Activated CD4-positive, alpha-beta T cell treated with anti-CD3 and anti-CD28 coated beads, Interleukin-2, amount 10 ng/mL, durations not matched to agents 7 days and 5 days (primary cell): ENCODE data around the gene MAFF. TPM values are rescaled to one million over a fixed set of nuclear protein-coding genes. Genes with fewer than 3 reads are reported as not detected.
"Not testable (repeated sequence)": the region's sequence is repeated elsewhere in the genome, so short reads cannot be mapped to it uniquely, and the experiment has no call there.

Experiments
- CTCF ChIA-PET: fragments of 350-600 bp; sonication (Branson Sonifier 250); formaldehyde crosslinking; loops from one replicate; lab custom pipeline; 2021; ENCODE audit warnings: antibody characterized with exemption; lab: Charles Lee
- POLR2A ChIA-PET: fragments of 350-600 bp; sonication (Branson Sonifier 250); formaldehyde crosslinking; loops from one replicate; lab custom pipeline; 2021; ENCODE audit warnings: antibody characterized with exemption; lab: Charles Lee
- DNase-seq: peaks from one replicate; pipeline ENCODE4 v3.0.0-alpha.2; 2020
- H3K27ac Mint-ChIP-seq: one replicate; pipeline ENCODE4 v1.8.0; 2021; ENCODE audit warnings: mild to moderate bottlenecking, moderate library complexity, mixed read lengths
- H3K27me3 Mint-ChIP-seq: one replicate; pipeline ENCODE4 v1.8.0; 2021; ENCODE audit warnings: mixed read lengths
- H3K36me3 Mint-ChIP-seq: one replicate; pipeline ENCODE4 v1.8.0; 2021; ENCODE audit warnings: low read depth, mixed read lengths
- H3K4me1 Mint-ChIP-seq: one replicate; pipeline ENCODE4 v1.8.0; 2021; ENCODE audit warnings: mixed read lengths
- H3K4me3 Mint-ChIP-seq: one replicate; pipeline ENCODE4 v1.8.0; 2021; ENCODE audit warnings: mild to moderate bottlenecking, moderate library complexity, mixed read lengths
- H3K9me3 Mint-ChIP-seq: one replicate; pipeline ENCODE4 v1.8.0; 2021; ENCODE audit warnings: mixed read lengths
- total RNA-seq, 2 experiments: library from RNA; stranded (reverse); gene quantifications; one replicate each; pipeline ENCODE4 v1.2.3, GENCODE V29; 2021

The MAFF gene
- total RNA-seq, result 1 to 10 TPM; 4.7 to 5.0 TPM

- Mint-ChIP-seq H3K9me3 (no peaks in the 10 kb centered on the region), H3K4me1 (peaks cover 49% of the 10 kb centered on the region), H3K27ac (peak within 1 kb of the TSS; percentile 95), H3K27me3 (no peaks in the 10 kb centered on the region), H3K36me3 (no peaks in the 10 kb centered on the region), H3K4me3 (peak within 1 kb of the TSS; percentile 81)
- POLR2A ChIA-PET, result interaction anchor here (0.7 kb wide), 1 partner anchor 780 kb away, joined by 3 read pairs; the partner anchor contains the start of gene APOBEC3B
- CTCF ChIA-PET, result interaction anchor here (0.6 to 2.0 kb wide), 4 partner anchors 10 to 99 kb away, joined by 3 to 7 read pairs (median 4); no protein-coding TSS in a partner anchor
- peak; percentile 89 for DNase-seq
Observed at GRCh38 chr22:38201711-38202436, at the start of gene MAFF. TSS of gene MAFF (plus strand) at chr22:38201994. CDS start at chr22:38213854, 11,860 bp downstream.

- no peaks in the 10 kb centered on the region for H3K27me3 Mint-ChIP-seq
- H3K4me3 Mint-ChIP-seq, result no peak overlapping the region
- POLR2A ChIA-PET, result no interaction called here
- H3K36me3 Mint-ChIP-seq, result no peaks in the 10 kb centered on the region
- no peak for DNase-seq
- H3K27ac Mint-ChIP-seq, result no peak overlapping the region
- CTCF ChIA-PET, result interaction anchor here (0.8 kb wide), 1 partner anchor 20 kb away, joined by 5 read pairs; no protein-coding TSS in a partner anchor
- H3K4me1 Mint-ChIP-seq, result no peaks in the 10 kb centered on the region
- no peaks in the 10 kb centered on the region for H3K9me3 Mint-ChIP-seq
Observed at GRCh38 chr22:38153821-38154562, 47.8 kb upstream of the MAFF start.

DNA sequence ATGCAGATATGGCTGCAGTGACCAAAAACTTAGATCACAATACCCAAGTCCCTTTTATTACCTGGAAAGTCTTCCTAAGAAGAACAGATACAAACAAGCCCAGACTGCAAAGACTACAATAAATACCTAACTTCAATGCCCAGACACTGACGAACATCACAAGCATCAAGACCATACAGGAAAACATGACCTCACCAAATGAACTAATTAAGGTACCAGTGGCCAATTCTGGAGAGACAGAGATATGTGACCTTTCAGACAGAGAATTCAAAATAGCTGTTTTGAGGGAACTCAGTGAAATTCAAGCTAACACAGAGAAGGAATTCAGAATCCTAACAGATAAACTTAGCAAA is 47.3 kb upstream of the MAFF start:
- H3K4me1 Mint-ChIP-seq, H3K4me3 Mint-ChIP-seq, H3K36me3 Mint-ChIP-seq, POLR2A ChIA-PET, H3K9me3 Mint-ChIP-seq, DNase-seq, H3K27me3 Mint-ChIP-seq: not testable (repeated sequence)
- CTCF ChIA-PET, result interaction anchor here (0.7 kb wide), 1 partner anchor 102 kb away, joined by 3 read pairs; no protein-coding TSS in a partner anchor
- peak overlapping the region; percentile 6 for H3K27ac Mint-ChIP-seq

GRCh38 chr22:38155703-38156102 is 46.1 kb upstream of the MAFF start:
- Mint-ChIP-seq H3K36me3 (peaks cover 4% of the 10 kb centered on the region), H3K4me3 (no peak overlapping the region), H3K4me1 (peaks cover 1% of the 10 kb centered on the region), H3K27ac (no peak overlapping the region), H3K27me3 (no peaks in the 10 kb centered on the region), H3K9me3 (no peaks in the 10 kb centered on the region)
- CTCF ChIA-PET, result interaction anchor here (1.1 kb wide), 1 partner anchor 18 kb away, joined by 3 read pairs; no protein-coding TSS in a partner anchor
- DNase-seq, result no peak
- POLR2A ChIA-PET, result no interaction called here

GRCh38 chr22:38162881-38163843 is 38.6 kb upstream of the MAFF start:
- H3K9me3 Mint-ChIP-seq, result no peaks in the 10 kb centered on the region
- peaks cover 20% of the 10 kb centered on the region for H3K36me3 Mint-ChIP-seq
- H3K27ac Mint-ChIP-seq, result no peak overlapping the region
- H3K27me3 Mint-ChIP-seq, result no peaks in the 10 kb centered on the region
- no peak for DNase-seq
- ChIA-PET POLR2A (no interaction called here), CTCF (interaction anchor here (0.7 to 1.9 kb wide), 2 partner anchors 13 to 16 kb away, joined by 3 to 5 read pairs; no protein-coding TSS in a partner anchor)
- peaks cover 31% of the 10 kb centered on the region for H3K4me1 Mint-ChIP-seq
- no peak overlapping the region for H3K4me3 Mint-ChIP-seq

- Mint-ChIP-seq H3K36me3 (peaks cover 24% of the 10 kb centered on the region), H3K4me3 (no peak overlapping the region), H3K9me3 (no peaks in the 10 kb centered on the region), H3K27ac (peak overlapping the region; percentile 76), H3K27me3 (no peaks in the 10 kb centered on the region), H3K4me1 (peaks cover 31% of the 10 kb centered on the region)
- DNase-seq, result no peak
- ChIA-PET POLR2A (no interaction called here), CTCF (interaction anchor here (0.7 to 1.9 kb wide), 2 partner anchors 12 to 15 kb away, joined by 3 to 5 read pairs; no protein-coding TSS in a partner anchor)
Observed at GRCh38 chr22:38163844-38164550, 37.8 kb upstream of the MAFF start.

- Mint-ChIP-seq H3K4me3 (no peak overlapping the region), H3K36me3 (peaks cover 23% of the 10 kb centered on the region), H3K9me3 (no peaks in the 10 kb centered on the region), H3K4me1 (peaks cover 31% of the 10 kb centered on the region), H3K27ac (peak overlapping the region; percentile 76), H3K27me3 (no peaks in the 10 kb centered on the region)
- ChIA-PET POLR2A (no interaction called here), CTCF (interaction anchor here (1.9 kb wide), 1 partner anchor 12 kb away, joined by 5 read pairs; no protein-coding TSS in a partner anchor)
- no peak for DNase-seq
Observed at GRCh38 chr22:38164551-38164918, 37.3 kb upstream of the MAFF start.

GRCh38 chr22:38165922-38166593 is 35.7 kb upstream of the MAFF start:
- CTCF ChIA-PET, result no interaction called here
- peak overlapping the region; percentile 41 for H3K27ac Mint-ChIP-seq

DNA sequence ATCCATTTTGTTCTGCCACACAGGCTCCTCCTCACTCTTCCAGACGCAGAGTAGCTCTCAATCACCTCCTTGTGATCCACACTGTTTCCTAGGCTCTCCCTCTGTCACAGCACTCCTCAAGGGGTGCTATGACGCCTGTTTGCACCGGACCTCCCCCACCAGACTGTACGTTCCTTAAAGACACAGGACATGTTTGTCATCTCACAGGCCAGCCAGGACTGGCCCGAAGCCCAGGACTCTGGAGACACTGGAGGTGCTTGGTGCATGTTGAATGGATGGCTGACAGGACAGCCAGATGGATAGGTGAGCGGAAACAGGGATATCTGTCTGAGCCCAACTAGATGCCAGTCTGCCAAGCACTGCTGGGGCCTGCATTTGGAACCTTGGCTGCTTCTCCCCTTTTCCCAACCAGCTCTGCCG is 33.8 kb upstream of the MAFF start:
- Mint-ChIP-seq H3K9me3 (no peaks in the 10 kb centered on the region), H3K4me1 (peaks cover 23% of the 10 kb centered on the region), H3K27me3 (no peaks in the 10 kb centered on the region), H3K36me3 (peaks cover 13% of the 10 kb centered on the region), H3K4me3 (no peak overlapping the region), H3K27ac (no peak overlapping the region)
- CTCF ChIA-PET, result interaction anchor here (0.8 to 1.4 kb wide), 3 partner anchors 8 to 23 kb away, joined by 3 to 4 read pairs (median 3); no protein-coding TSS in a partner anchor
- no peak for DNase-seq
- POLR2A ChIA-PET, result no interaction called here

More at GRCh38 chr22:38165922-38166593, 35.7 kb upstream of the MAFF start:
- Mint-ChIP-seq H3K9me3 (no peaks in the 10 kb centered on the region), H3K4me3 (no peak overlapping the region), H3K4me1 (peaks cover 30% of the 10 kb centered on the region), H3K27me3 (no peaks in the 10 kb centered on the region), H3K36me3 (peaks cover 17% of the 10 kb centered on the region)
- no peak for DNase-seq
- POLR2A ChIA-PET, result no interaction called here

DNA sequence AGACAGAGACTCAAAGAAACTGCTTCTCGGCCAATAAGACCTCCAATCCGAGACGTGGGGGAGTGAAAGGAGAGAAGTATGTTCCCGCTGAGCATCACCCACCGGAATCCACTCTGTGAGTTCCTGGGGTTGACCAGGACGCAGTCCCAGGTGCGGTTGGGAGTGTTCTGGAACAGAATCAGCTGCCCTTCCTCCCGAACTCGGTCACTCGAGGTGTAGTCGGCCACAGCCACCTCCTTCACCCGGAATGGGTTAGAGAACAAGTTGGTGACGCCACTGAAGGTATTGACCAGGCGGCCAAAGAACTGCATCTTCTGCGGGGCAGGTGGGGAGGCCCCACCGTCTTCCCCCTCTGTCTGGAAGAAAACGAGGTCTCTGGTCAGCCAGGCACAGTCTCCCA is 32.7 kb upstream of the MAFF start:
- no peaks in the 10 kb centered on the region for H3K9me3 Mint-ChIP-seq
- H3K36me3 Mint-ChIP-seq, result peaks cover 13% of the 10 kb centered on the region
- POLR2A ChIA-PET, result no interaction called here
- H3K27me3 Mint-ChIP-seq, result no peaks in the 10 kb centered on the region
- H3K4me3 Mint-ChIP-seq, result no peak overlapping the region
- no peak overlapping the region for H3K27ac Mint-ChIP-seq
- CTCF ChIA-PET, result interaction anchor here (1.2 kb wide), 1 partner anchor 8 kb away, joined by 3 read pairs; no protein-coding TSS in a partner anchor
- H3K4me1 Mint-ChIP-seq, result peaks cover 29% of the 10 kb centered on the region
- no peak for DNase-seq

- Mint-ChIP-seq H3K4me3 (no peak overlapping the region), H3K9me3 (no peaks in the 10 kb centered on the region), H3K27me3 (no peaks in the 10 kb centered on the region), H3K4me1 (peaks cover 18% of the 10 kb centered on the region), H3K36me3 (peaks cover 9% of the 10 kb centered on the region), H3K27ac (no peak overlapping the region)
- ChIA-PET POLR2A (no interaction called here), CTCF (interaction anchor here (0.7 to 2.1 kb wide), 2 partner anchors 11 to 61 kb away, joined by 4 to 7 read pairs; partner anchors contain the start of gene PLA2G6)
- DNase-seq, result no peak
Observed at GRCh38 chr22:38170469-38170868, 31.3 kb upstream of the MAFF start.
